ENCODE data around the gene NOTCH2.

NOTCH2 gene

DNA sequence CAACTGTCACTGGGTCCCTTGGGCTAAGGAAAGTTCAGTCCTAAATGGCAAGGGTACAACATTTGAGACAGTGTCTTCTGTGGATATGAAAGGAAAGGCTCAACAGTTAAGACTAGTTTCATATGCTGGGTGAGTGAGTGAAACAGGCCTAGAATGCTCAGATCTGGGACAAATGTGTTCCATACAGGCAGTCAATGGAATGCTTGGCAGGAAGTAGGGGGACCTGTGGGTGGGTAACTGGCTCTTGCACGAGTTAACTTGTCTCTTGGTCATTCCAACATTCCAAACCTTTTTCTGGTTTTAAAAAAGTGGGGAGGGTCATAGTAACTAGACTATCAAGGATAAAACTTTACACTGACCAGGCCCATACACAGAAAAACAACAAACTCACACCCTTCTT is 155.4 kb downstream of the NOTCH2 start:
- no peak for DNase-seq
- intact Hi-C loops (cut with DNase I) = no loop called here

GRCh38 chr1:119912963-119913362 is 156.5 kb downstream of the NOTCH2 start:
- no peak for DNase-seq
- intact Hi-C loops (cut with DNase I) = no loop called here

DNA sequence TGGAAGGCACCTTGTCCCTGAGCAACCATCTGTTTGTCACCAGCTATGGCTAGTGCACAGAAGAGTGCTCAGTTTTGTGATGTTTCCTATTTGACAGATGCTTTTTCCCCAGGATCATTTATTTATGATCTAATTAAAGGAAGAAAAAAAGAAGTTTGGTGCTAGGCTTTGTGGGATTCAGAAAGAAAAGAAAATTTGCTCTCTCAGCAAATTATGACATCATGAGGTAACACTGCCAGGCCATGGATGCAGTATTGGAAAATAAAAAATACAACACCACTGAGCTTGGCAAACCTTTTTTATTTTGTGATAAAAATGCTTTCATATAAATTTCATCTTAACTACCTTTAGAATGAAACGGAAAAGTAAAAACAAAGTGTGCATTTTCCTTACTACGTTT is 157.7 kb downstream of the NOTCH2 start:
- intact Hi-C loops (cut with DNase I) = no loop called here

GRCh38 chr1:119910618-119911017 is 158.8 kb downstream of the NOTCH2 start:
- DNase-seq = no peak
- intact Hi-C loops (cut with DNase I) = no loop called here

More for the DNA sequence above, 157.7 kb downstream of the NOTCH2 start:
- DNase-seq = no peak

- DNase-seq = no peak
- intact Hi-C loops (cut with DNase I) = no loop called here
Observed at GRCh38 chr1:119909890-119910596, 159.4 kb downstream of the NOTCH2 start.

GRCh38 chr1:119908661-119909060 is 160.8 kb downstream of the NOTCH2 start:
- intact Hi-C loops (cut with DNase I) = no loop called here
- no peak for DNase-seq

- intact Hi-C loops (cut with DNase I) = no loop called here
- no peak for DNase-seq
Observed at GRCh38 chr1:119906927-119907652, 162.4 kb downstream of the NOTCH2 start.

DNA sequence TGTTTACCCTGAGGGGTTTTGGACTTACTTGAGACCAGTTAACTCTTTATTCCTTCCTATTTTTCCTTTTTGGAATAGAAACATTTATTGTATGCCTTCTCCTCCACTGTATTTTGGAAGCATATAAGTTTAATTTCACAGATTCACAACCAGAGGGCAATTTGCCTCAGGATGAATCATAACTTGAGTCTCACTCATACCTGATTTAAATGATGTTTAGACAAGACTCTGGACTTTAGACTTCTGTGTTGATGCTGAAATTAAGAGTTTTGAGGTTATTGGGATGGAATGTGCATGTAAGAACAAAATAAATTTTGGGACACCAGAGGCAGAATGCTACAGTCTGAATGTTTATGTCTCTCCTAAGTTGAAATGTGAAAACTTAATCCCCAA is 166.0 kb downstream of the NOTCH2 start:
- no peak for DNase-seq
- intact Hi-C loops (cut with DNase I) = no loop called here

GRCh38 chr1:119902775-119903442 is 166.6 kb downstream of the NOTCH2 start:
- intact Hi-C loops (cut with DNase I) = no loop called here
- DNase-seq = peak in 2 of 10 donors; percentile 80 to 82

DNA sequence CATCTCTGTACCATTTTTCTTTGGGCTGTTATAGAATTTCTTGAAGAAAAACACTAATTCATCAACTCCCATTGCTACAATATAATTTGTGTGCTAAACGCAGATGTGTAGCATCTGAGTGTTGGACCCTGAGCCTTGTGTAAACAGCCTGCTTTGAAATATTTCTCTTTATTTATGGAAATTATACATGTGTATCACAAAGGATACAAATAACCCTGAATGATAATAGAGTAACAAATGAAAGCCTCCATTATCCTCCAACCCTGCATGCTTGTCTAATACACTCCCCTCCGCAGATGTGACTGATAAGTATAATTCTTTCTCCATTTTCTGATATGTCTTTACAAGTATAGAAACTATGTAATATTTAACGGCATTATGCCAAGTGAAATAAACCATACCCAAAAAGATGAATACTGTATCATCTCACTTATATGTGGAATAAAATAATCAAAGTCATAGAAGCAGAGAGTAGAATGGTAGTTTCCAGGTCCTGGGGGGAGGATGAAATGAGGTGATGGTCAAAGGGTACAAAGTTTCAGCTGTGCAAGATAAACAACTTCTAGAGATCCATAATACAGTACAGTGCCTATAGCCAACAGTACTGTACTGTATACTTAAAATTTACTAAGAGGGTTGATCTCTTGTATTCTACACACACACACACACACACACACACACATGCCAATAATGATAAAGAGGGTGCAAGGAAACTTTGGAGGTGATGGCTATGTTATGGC is 170.3 kb downstream of the NOTCH2 start:
- no peak for DNase-seq
- intact Hi-C loops (cut with DNase I) = no loop called here

GRCh38 chr1:119898530-119898929 is 170.9 kb downstream of the NOTCH2 start:
- intact Hi-C loops (cut with DNase I) = no loop called here
- no peak for DNase-seq

- DNase-seq = peak in 1 of 10 donors; percentile 70
- intact Hi-C loops (cut with DNase I) = no loop called here
Observed at GRCh38 chr1:119896303-119896702, 173.2 kb downstream of the NOTCH2 start, which contains the start of gene ADAM30. Gene ADAM30 (minus strand): TSS chr1:119896515. CDS start chr1:119896336, 179 bp downstream.

GRCh38 chr1:119895102-119895501 is 174.4 kb downstream of the NOTCH2 start:
- no peak for DNase-seq
- intact Hi-C loops (cut with DNase I) = no loop called here

DNA sequence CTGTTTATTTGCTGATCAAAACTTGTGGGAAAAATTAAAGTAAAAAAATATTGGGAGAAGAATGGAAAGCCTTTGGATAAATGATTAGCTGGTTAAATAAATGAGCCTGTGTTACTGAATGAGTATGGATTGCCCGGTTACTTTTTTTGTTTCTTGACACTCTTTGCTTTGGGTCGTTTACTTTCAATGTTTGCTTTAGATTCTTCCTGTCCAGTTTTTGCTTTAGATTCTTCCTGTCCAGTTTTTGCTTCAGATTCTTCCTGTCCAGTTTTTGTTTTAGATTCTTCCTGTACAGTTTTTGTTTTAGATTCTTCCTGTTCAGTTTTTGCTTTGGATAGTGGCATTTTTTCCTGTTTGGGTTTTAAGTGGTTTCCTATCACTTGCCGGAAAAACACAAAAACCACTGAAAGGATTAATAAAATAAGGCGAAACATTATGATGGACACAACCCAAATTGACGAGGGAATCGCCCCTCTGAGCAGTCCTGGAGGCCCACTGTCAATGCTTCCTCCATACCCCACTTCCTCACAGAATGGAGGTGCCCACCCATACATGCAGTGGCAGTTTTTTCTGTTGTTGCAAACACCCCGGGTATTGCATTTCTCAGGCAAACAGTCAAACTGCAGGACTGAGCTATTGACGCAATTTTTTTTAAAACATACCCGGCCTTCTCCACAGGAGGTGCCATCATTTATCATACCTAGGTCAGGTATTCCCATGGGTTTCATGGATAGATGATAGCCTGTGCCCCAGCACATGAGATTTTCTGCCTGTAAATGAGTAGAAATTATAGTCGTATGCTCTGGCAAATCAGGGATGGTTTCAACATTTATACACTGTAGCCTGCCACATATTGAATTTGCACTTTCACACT is 175.4 kb downstream of the NOTCH2 start:
- intact Hi-C loops (cut with DNase I) = no loop called here
- no peak for DNase-seq

- intact Hi-C loops (cut with DNase I) = no loop called here
- DNase-seq = no peak
Observed at GRCh38 chr1:119893238-119893791, 176.1 kb downstream of the NOTCH2 start.

- no peak for DNase-seq
- intact Hi-C loops (cut with DNase I) = no loop called here
Observed at GRCh38 chr1:119891386-119891785, 178.1 kb downstream of the NOTCH2 start.

- no peak for DNase-seq
- intact Hi-C loops (cut with DNase I) = no loop called here
Observed at GRCh38 chr1:119888476-119888875, 181.0 kb downstream of the NOTCH2 start.

DNA sequence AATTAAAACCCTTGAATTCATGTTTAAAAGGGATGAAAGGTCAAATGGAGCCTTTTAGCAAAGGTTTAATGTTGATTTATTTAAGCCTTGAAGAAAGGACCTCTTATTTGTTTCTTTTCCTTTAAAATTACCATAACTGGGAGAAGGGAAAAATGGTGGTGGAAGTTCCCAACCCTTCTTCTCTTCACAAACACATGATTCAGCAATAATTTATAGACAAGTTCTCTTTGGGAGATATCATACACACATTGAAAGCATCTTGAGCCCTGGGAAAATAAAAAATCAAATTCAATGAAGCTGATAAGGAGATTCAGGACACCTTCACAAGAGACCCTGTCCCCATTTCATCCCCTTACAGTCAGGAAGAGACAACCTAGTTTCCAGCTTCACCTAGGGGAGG is 182.0 kb downstream of the NOTCH2 start:
- intact Hi-C loops (cut with DNase I) = no loop called here

More for the DNA sequence above, 182.0 kb downstream of the NOTCH2 start:
- no peak for DNase-seq
